GM18951 (cell line): ENCODE measurements around the gene CCNJL.

Experiments
- POLR2A ChIP-seq: IDR thresholded peaks from 4 replicates; pipeline ENCODE4 v1.6.1; 2011; ENCODE audit warnings: mild to moderate bottlenecking; ENCODE audit not compliant: insufficient read length, insufficient read depth; ENCODE audit errors: extremely low read depth
- in situ Hi-C: fragments of 300-500 bp; cut with MboI; formaldehyde crosslinking; loops from one replicate; pipeline ENCODE4 v1.12.0; 2022; ENCODE audit warnings: low sequenced_read_pairs, mixed read lengths, inconsistent platforms; ENCODE audit not compliant: unreplicated experiment

The CCNJL gene

GRCh38 chr5:160209917-160210316 is 102.4 kb downstream of the CCNJL start:
- no peak for TF ChIP-seq POLR2A
- in situ Hi-C loops, result loop anchor here (10.0 kb wide), 1 partner anchor 135 kb away; no protein-coding TSS in a partner anchor

- no peak for TF ChIP-seq POLR2A
- in situ Hi-C loops, result loop anchor here (10.0 kb wide), 1 partner anchor 138 kb away; no protein-coding TSS in a partner anchor
Observed at GRCh38 chr5:160207061-160207460, 105.3 kb downstream of the CCNJL start.
